ENCODE measurements around the gene GPR78.

DNA sequence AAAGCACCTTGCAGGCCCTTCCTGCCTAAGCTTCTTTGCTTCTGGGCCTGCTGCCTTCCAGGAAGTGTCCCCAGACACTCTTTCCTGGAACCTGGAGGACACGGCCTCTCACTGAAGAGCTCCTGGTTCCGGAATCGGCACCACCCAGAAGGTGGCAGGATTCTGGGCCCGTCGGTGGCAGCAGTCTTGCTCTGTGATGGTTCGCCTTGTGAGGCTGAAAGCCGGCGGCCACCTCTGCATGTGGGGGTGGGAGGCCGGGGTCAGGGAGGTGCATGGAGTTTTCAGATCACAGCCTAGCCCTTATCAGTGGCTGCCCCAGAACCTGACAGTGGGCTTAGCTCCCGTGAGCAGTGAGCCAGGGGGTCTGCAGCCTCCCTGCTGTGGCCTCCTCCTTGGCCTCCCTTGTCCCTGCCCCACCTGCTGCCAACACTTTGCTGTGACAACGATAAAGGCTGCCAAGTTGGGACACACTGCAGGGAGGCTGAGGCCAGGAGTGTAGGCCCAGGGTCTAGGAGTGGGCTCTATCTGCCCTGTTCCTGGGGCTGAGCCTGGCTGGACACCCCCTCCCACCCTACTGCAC lies 30.8 kb upstream of the GPR78 start:
- TF ChIP-seq SP1 (IDR thresholded peaks at IDR 0.05) (no peak), L3MBTL2 (conservative IDR thresholded peaks at IDR 0.05) (no peak), LEF1 (IDR thresholded peaks at IDR 0.05; ENCODE audit: borderline replicate concordance) (no peak), HDGF (IDR thresholded peaks at IDR 0.05; ENCODE audit: borderline replicate concordance) (no peak), SUZ12 (IDR thresholded peaks at IDR 0.05) (no peak), ARNT (IDR thresholded peaks at IDR 0.05) (no peak), ZNF384 (IDR thresholded peaks at IDR 0.05) (no peak), BHLHE40 (IDR thresholded peaks at IDR 0.05; ENCODE audit: borderline replicate concordance) (no peak), CTBP1 (IDR thresholded peaks at IDR 0.05; ENCODE audit: borderline replicate concordance) (no peak), FOXK2 (IDR thresholded peaks at IDR 0.05) (no peak), TARDBP (IDR thresholded peaks at IDR 0.05) (no peak), NFRKB (IDR thresholded peaks at IDR 0.05) (no peak), FOXA1 (IDR thresholded peaks at IDR 0.05) (no peak)
- TF ChIP-seq, protein P1, sequence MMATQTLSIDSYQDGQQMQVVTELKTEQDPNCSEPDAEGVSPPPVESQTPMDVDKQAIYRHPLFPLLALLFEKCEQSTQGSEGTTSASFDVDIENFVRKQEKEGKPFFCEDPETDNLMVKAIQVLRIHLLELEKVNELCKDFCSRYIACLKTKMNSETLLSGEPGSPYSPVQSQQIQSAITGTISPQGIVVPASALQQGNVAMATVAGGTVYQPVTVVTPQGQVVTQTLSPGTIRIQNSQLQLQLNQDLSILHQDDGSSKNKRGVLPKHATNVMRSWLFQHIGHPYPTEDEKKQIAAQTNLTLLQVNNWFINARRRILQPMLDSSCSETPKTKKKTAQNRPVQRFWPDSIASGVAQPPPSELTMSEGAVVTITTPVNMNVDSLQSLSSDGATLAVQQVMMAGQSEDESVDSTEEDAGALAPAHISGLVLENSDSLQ (IDR thresholded peaks at IDR 0.05) = no peak
